Islet precursor cell (in vitro differentiated cells): ENCODE measurements around the gene HAND2.

ENCODE experiments used
- DNase-seq: peaks from one replicate; pipeline ENCODE4 v3.0.0-alpha.2; 2018

HAND2 gene

GRCh38 chr4:173535957-173536356, 5.9 kb upstream of the HAND2 start:
- no peak for DNase-seq

GRCh38 chr4:173535165-173535902, 5.3 kb upstream of the HAND2 start:
- no peak for DNase-seq

GRCh38 chr4:173534434-173534833, 4.4 kb upstream of the HAND2 start:
- no peak for DNase-seq

GRCh38 chr4:173532725-173533511, 2.9 kb upstream of the HAND2 start:
- DNase-seq: no peak

- DNase-seq: peak; percentile 57
These were observed 1.3 kb upstream of the HAND2 start for GRCh38 chr4:173531086-173531965.

GRCh38 chr4:173530326-173531085, 477 bp upstream of the HAND2 start:
- no peak for DNase-seq

- peak; percentile 67 for DNase-seq
These were observed 1.4 kb downstream of the HAND2 start for GRCh38 chr4:173528378-173529321.

- peak; percentile 74 for DNase-seq
These were observed 2.7 kb downstream of the HAND2 start for GRCh38 chr4:173527103-173527891.

GRCh38 chr4:173526724-173527102, 3.3 kb downstream of the HAND2 start:
- no peak for DNase-seq

- no peak for DNase-seq
These were observed 4.0 kb downstream of the HAND2 start for GRCh38 chr4:173526027-173526482.

- no peak for DNase-seq
These were observed 4.7 kb downstream of the HAND2 start for GRCh38 chr4:173525118-173526011.

GRCh38 chr4:173524218-173525117, 5.6 kb downstream of the HAND2 start:
- DNase-seq: no peak

- DNase-seq: no peak
These were observed 7.1 kb downstream of the HAND2 start for GRCh38 chr4:173522951-173523395.

GRCh38 chr4:173522160-173522950, 7.7 kb downstream of the HAND2 start:
- DNase-seq: peak; percentile 90

- no peak for DNase-seq
These were observed 8.4 kb downstream of the HAND2 start for GRCh38 chr4:173521467-173522159.

GRCh38 chr4:173520921-173521466, 9.0 kb downstream of the HAND2 start:
- no peak for DNase-seq
